Breast epithelium (tissue), 4 donors: ENCODE measurements around the gene PCSK2. TPM values are rescaled to one million over a fixed set of nuclear protein-coding genes. Genes with fewer than 3 reads are reported as not detected.

Experiments used
- DNase-seq, 2 donors: peaks; one replicate each; pipeline ENCODE4 v3.0.0-alpha.2; 2019; ENCODE audit warnings: low spot score in 2 of 2
- H3K27ac ChIP-seq, 2 donors: fragments of 200-600 bp; sonication (generic) in 1 of 2; one replicate each; pipeline ENCODE4 v1.5.1; 2016 to 2019; ENCODE audit warnings: mild to moderate bottlenecking in 1 of 2
- H3K27me3 ChIP-seq, 2 donors: fragments of 200-600 bp; sonication (generic) in 1 of 2; one replicate each; pipeline versions ENCODE4 v1.5.1 to v1.6.0; 2017 to 2019; ENCODE audit warnings: control low read depth in 1 of 2, mild to moderate bottlenecking in 1 of 2
- H3K36me3 ChIP-seq: fragments of 200-600 bp; one replicate; pipeline ENCODE4 v1.5.1; 2019
- H3K4me1 ChIP-seq, 2 donors: fragments of 200-600 bp; sonication (generic); one replicate each; pipeline ENCODE4 v1.5.1; 2016 to 2019; ENCODE audit warnings: control low read depth in 1 of 2
- H3K4me3 ChIP-seq, 3 donors: fragments of 200-600 bp; sonication (generic); 1 replicate in 2 of 3; 2 replicates in 1 of 3; pipeline ENCODE4 v1.5.1; 2016 to 2019; ENCODE audit warnings: mild to moderate bottlenecking in 3 of 3, moderate library complexity in 2 of 3
- H3K9me3 ChIP-seq, 2 donors: fragments of 200-600 bp; sonication (generic) in 1 of 2; one replicate each; pipeline ENCODE4 v1.5.1; 2016 to 2019; ENCODE audit warnings: control low read depth in 1 of 2
- CTCF ChIP-seq, 3 donors: fragments of 450-650 bp; IDR thresholded peaks; one replicate each; pipeline ENCODE4 v1.5.1; 2016 to 2017; ENCODE audit warnings: antibody characterized with exemption in 3 of 3, mild to moderate bottlenecking in 3 of 3, moderate library complexity in 3 of 3
- POLR2A ChIP-seq: fragments of 450-650 bp; IDR thresholded peaks from one replicate; pipeline ENCODE4 v1.6.1; 2016; ENCODE audit warnings: antibody characterized with exemption, mild to moderate bottlenecking, moderate library complexity
- POLR2AphosphoS5 ChIP-seq, 3 donors: sonication (generic); formaldehyde crosslinking; IDR thresholded peaks; one replicate each; pipeline ENCODE4 v1.6.1; 2017; ENCODE audit warnings: antibody characterized with exemption in 3 of 3
- intact Hi-C: fragments of 100-400 bp; cut with DNase I; formaldehyde crosslinking; loops from one replicate; pipeline ENCODE4 v1.15.1; 2023; ENCODE audit warnings: low total_unique reads
- total RNA-seq, 3 donors: library from RNA; depleted of rRNA; stranded (reverse); fragments of >200 nt; gene quantifications; one replicate each; pipeline ENCODE4 v1.1.0, GENCODE V29; 2016

The PCSK2 gene
- total RNA-seq, 3 donors from 2014 or later, result 0.16 TPM; not detected in 2

- Histone ChIP-seq H3K36me3 (no peaks in the 10 kb centered on the region), H3K4me3 (no peak overlapping the region), H3K27ac (no peak overlapping the region), H3K4me1 (no peaks in the 10 kb centered on the region), H3K27me3 (peaks cover 0 to 14% of the 10 kb centered on the region in 2 donors), H3K9me3 (no peaks in the 10 kb centered on the region)
- intact Hi-C loops, result no loop called here
- DNase-seq, result no peak
- no peak for TF ChIP-seq POLR2AphosphoS5 (IDR thresholded peaks at IDR 0.05)
- TF ChIP-seq POLR2A, result no peak
- TF ChIP-seq CTCF (IDR thresholded peaks at IDR 0.05), result no peak
Measured at GRCh38 chr20:17385798-17386197, 159.0 kb downstream of the PCSK2 start.

GRCh38 chr20:17390655-17391054, 163.8 kb downstream of the PCSK2 start:
- TF ChIP-seq POLR2A (no peak), CTCF (IDR thresholded peaks at IDR 0.05) (no peak), POLR2AphosphoS5 (IDR thresholded peaks at IDR 0.05) (no peak)
- H3K27ac ChIP-seq, result no peak overlapping the region
- peaks cover 0 to 23% of the 10 kb centered on the region in 2 donors for H3K27me3 ChIP-seq
- no peak overlapping the region for H3K4me3 ChIP-seq
- no peaks in the 10 kb centered on the region for H3K9me3 ChIP-seq
- H3K4me1 ChIP-seq, result no peaks in the 10 kb centered on the region
- no peak for DNase-seq
- intact Hi-C loops, result no loop called here
- no peaks in the 10 kb centered on the region for H3K36me3 ChIP-seq

DNA sequence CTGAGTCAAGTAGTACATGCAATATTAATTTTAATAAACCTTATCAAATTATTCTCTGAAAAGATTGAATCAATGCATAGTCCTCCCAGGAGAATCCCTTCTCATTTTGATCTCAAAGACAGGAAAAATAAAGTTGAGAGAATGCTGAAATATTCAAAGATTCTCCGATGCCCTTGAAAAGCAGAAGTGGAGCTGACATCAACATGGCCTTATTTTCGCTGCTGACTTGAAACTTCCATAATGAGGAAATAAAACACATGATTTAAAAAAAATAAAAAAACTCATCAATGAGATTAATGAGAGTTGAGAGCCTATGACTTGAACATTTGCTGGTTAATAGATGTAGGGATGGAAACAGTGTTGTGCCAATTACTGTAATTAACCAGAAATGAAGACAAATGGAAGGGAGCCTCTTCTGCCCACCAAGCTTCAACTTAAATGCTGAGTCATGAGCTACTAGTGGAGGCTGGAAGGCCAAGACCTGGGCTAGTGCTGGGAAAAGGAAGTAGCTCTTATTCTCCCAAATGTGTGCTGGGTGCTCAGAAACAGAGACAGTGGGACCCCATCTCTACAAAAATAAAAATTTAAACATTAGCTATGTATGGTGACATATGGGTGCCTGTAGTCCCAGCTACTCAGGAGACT, 164.4 kb downstream of the PCSK2 start:
- Histone ChIP-seq H3K4me3 (no peak overlapping the region), H3K4me1 (no peaks in the 10 kb centered on the region), H3K9me3 (no peaks in the 10 kb centered on the region), H3K27ac (no peak overlapping the region), H3K27me3 (peaks cover 0 to 23% of the 10 kb centered on the region in 2 donors), H3K36me3 (no peaks in the 10 kb centered on the region)
- no peak for DNase-seq
- intact Hi-C loops, result no loop called here
- no peak for TF ChIP-seq POLR2A
- TF ChIP-seq POLR2AphosphoS5 (IDR thresholded peaks at IDR 0.05), result no peak
- no peak for TF ChIP-seq CTCF (IDR thresholded peaks at IDR 0.05)

DNA sequence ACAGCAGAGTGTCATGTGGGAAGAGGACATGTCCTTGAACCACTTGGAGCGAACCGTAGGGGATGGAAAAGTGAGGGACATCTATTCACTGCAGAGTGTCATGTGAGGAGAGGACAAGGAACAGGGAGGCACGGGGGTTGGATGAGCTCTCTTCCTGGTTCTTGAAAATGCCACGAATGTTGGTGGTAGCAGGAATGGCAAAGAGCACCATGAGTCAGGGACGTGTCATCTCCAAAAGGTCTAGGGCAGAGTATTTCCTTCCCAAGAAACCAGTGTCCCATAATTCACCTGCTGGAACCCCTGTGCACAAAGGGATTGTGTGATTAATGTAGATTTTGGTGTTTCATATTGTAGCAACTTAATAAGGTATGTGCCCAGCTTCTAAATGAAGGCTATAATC, 167.6 kb downstream of the PCSK2 start:
- H3K27me3 ChIP-seq, result peaks cover 0 to 10% of the 10 kb centered on the region in 2 donors
- DNase-seq, result no peak
- intact Hi-C loops, result no loop called here

More for the DNA sequence above, 167.6 kb downstream of the PCSK2 start:
- H3K4me3 ChIP-seq, result no peak overlapping the region
- H3K4me1 ChIP-seq, result no peaks in the 10 kb centered on the region
- no peaks in the 10 kb centered on the region for H3K36me3 ChIP-seq
- H3K27ac ChIP-seq, result no peak overlapping the region
- H3K9me3 ChIP-seq, result no peaks in the 10 kb centered on the region
- TF ChIP-seq POLR2AphosphoS5 (IDR thresholded peaks at IDR 0.05), result no peak
- TF ChIP-seq CTCF (IDR thresholded peaks at IDR 0.05), result no peak
- no peak for TF ChIP-seq POLR2A
